ENCODE measurements around the gene ZC3H10.

DNA sequence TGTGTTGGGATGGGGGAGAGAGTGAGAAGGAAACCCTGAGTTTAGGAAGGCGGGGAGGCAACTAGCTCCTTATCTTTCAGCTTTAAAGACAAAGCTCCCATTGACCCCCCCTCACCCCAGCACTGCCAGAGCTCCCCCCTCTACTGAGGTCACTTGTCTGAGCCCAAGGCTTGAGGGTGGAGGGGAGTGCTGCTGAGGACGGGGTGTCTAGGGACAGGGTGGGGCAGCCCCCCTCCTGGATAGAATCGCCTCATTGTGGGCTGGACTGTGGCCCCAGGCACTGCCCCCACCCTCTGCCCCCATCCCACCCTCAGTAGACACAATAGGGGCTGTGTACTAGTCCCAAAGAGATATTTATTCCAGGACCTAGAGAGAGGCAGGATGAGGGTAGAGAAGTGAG, 35.1 kb upstream of the ZC3H10 start:
- no peak for TF ChIP-seq BHLHE40 (IDR thresholded peaks at IDR 0.05; ENCODE audit: borderline replicate concordance)
- TF ChIP-seq TARDBP (IDR thresholded peaks at IDR 0.05): no peak
- TF ChIP-seq ZNF384 (IDR thresholded peaks at IDR 0.05): no peak
- TF ChIP-seq HDGF (IDR thresholded peaks at IDR 0.05; ENCODE audit: borderline replicate concordance): no peak
- no peak for TF ChIP-seq SUZ12 (IDR thresholded peaks at IDR 0.05)
- no peak for TF ChIP-seq LEF1 (IDR thresholded peaks at IDR 0.05; ENCODE audit: borderline replicate concordance)

Measured in HEK293T (cell line).